A673 (cell line): ENCODE measurements around the gene EMP3. TPM values are rescaled to one million over a fixed set of nuclear protein-coding genes. Genes with fewer than 3 reads are reported as not detected.
"Not testable (repeated sequence)": the region's sequence is repeated elsewhere in the genome, so short reads cannot be mapped to it uniquely, and the experiment has no call there.

Experiments used
- BruUV-seq: library from RNA; stranded (reverse); fragments of 400-500 nt; replicated peaks from 2 replicates; lab custom pipeline; 2021; lab: Mats Ljungman, UMichigan
- CTCF ChIA-PET: fragments of 300-600 bp; sonication (Branson Sonifier 250); formaldehyde crosslinking; loops from one replicate; lab custom pipeline; 2022; ENCODE audit warnings: antibody characterized with exemption; lab: Charles Lee
- POLR2A ChIA-PET: fragments of 300-600 bp; sonication (Branson Sonifier 250); formaldehyde crosslinking; loops from one replicate; lab custom pipeline; 2022; ENCODE audit warnings: antibody characterized with exemption; ENCODE audit not compliant: low non-redundant PET; lab: Charles Lee
- DNase-seq: peaks from one replicate; pipeline ENCODE4 v3.0.0-alpha.2; 2015; ENCODE audit warnings: low spot score
- H3K27ac ChIP-seq: fragments of 200-600 bp; sonication (generic); 2 replicates; pipeline ENCODE4 v1.5.1; 2016; ENCODE audit warnings: mixed run types, low read depth, mild to moderate bottlenecking, mixed read lengths, antibody characterized with exemption, low read length; ENCODE audit not compliant: poor library complexity, severe bottlenecking
- H3K27me3 ChIP-seq: fragments of 200-600 bp; sonication (generic); replicated peaks from 2 replicates; pipeline ENCODE4 v1.6.1; 2017; ENCODE audit warnings: mixed run types, low read depth, mild to moderate bottlenecking, mixed read lengths, antibody characterized with exemption, low read length; ENCODE audit not compliant: insufficient read depth, poor library complexity
- H3K36me3 ChIP-seq: fragments of 200-600 bp; sonication (generic); 2 replicates; pipeline ENCODE4 v1.6.1; 2016; ENCODE audit warnings: mixed run types, mild to moderate bottlenecking, mixed read lengths, antibody characterized with exemption, low read length; ENCODE audit not compliant: insufficient read depth, poor library complexity, severe bottlenecking
- H3K4me1 ChIP-seq: fragments of 200-600 bp; sonication (generic); 2 replicates; pipeline ENCODE4 v1.6.1; 2017; ENCODE audit warnings: mixed run types, mild to moderate bottlenecking, mixed read lengths, antibody characterized with exemption, low read length; ENCODE audit not compliant: insufficient read depth, poor library complexity, severe bottlenecking
- H3K4me3 ChIP-seq: fragments of 200-600 bp; sonication (generic); 2 replicates; pipeline ENCODE4 v1.5.1; 2016; ENCODE audit warnings: low read depth, mixed run types, mild to moderate bottlenecking, mixed read lengths, low read length; ENCODE audit not compliant: poor library complexity, severe bottlenecking
- H3K9me3 ChIP-seq: fragments of 200-600 bp; sonication (generic); 2 replicates; pipeline ENCODE4 v1.6.1; 2016; ENCODE audit warnings: mixed run types, low read depth, mild to moderate bottlenecking, mixed read lengths, antibody characterized with exemption, low read length; ENCODE audit not compliant: poor library complexity, severe bottlenecking
- CTCF ChIP-seq: fragments of 300-800, 200-600 bp; sonication (generic); conservative IDR thresholded peaks from 2 replicates; pipeline ENCODE4 v1.5.1; 2017; ENCODE audit warnings: low read depth, mild to moderate bottlenecking, antibody characterized with exemption, low read length, moderate library complexity, mixed read lengths
- EZH2 ChIP-seq: fragments of 200-600 bp; sonication (generic); IDR thresholded peaks from 2 replicates; pipeline ENCODE4 v1.6.1; 2017; ENCODE audit warnings: borderline replicate concordance, low read depth, mild to moderate bottlenecking, mixed read lengths, antibody characterized with exemption, low read length; ENCODE audit not compliant: poor library complexity, severe bottlenecking
- intact Hi-C: fragments of 100-400 bp; cut with micrococcal nuclease; formaldehyde crosslinking; loops from one replicate; pipeline ENCODE4 v1.10.0; 2022; ENCODE audit not compliant: unreplicated experiment
- total RNA-seq: library from RNA; stranded (reverse); gene quantifications from 2 replicates; pipeline ENCODE4 v1.2.3, GENCODE V29; 2021

The EMP3 gene
- total RNA-seq, 1 experiment from 2014 or later = 187 TPM

- Histone ChIP-seq H3K4me1 (no peaks in the 10 kb centered on the region), H3K27ac (peak overlapping the region; percentile 71), H3K27me3 (no peaks in the 10 kb centered on the region), H3K36me3 (peaks cover 11% of the 10 kb centered on the region), H3K9me3 (peaks cover 10% of the 10 kb centered on the region), H3K4me3 (peak overlapping the region; percentile 69)
- TF ChIP-seq EZH2 (no peak), CTCF (peak; percentile 97)
- no TSS peak for BruUV-seq
- intact Hi-C loops = loop anchor here (1.0 kb wide), 2 partner anchors 20 to 24 kb away; no protein-coding TSS in a partner anchor
- peak; percentile 85 for DNase-seq
- CTCF ChIA-PET = interaction anchor here (0.5 to 1.9 kb wide), 3 partner anchors 14 to 19 kb away, joined by 3 to 5 read pairs (median 3); no protein-coding TSS in a partner anchor
- POLR2A ChIA-PET = no interaction called here
These were observed 34.4 kb upstream of the EMP3 start for GRCh38 chr19:48290771-48291488.

DNA sequence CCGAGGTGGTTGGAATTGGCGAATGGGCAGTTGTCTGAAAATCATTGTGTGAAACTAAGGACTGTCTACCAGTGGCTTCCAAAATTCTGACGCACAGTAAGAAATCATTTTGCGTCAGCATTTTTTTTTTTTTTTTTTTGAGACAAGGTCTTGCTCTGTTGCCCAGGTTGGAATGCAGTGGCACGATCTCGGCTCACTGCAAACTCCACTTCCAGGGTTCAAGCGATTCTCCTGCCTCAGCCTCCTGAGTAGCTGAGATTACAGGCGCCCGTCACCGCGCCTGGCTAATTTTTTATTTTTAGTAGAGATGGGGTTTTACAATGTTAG lies 33.9 kb upstream of the EMP3 start:
- DNase-seq, BruUV-seq, H3K27ac ChIP-seq, H3K27me3 ChIP-seq, POLR2A ChIA-PET, H3K36me3 ChIP-seq, H3K4me1 ChIP-seq, H3K9me3 ChIP-seq: not testable (repeated sequence)
- intact Hi-C loops = loop anchor here (1.0 kb wide), 2 partner anchors 20 to 24 kb away; no protein-coding TSS in a partner anchor
- CTCF ChIA-PET = interaction anchor here (0.5 kb wide), 1 partner anchor 19 kb away, joined by 3 read pairs; no protein-coding TSS in a partner anchor
- H3K4me3 ChIP-seq = peak overlapping the region; percentile 69

GRCh38 chr19:48292798-48293197 lies 32.6 kb upstream of the EMP3 start:
- Histone ChIP-seq H3K27me3 (no peaks in the 10 kb centered on the region), H3K9me3 (no peaks in the 10 kb centered on the region), H3K4me1 (no peaks in the 10 kb centered on the region), H3K27ac (no peak overlapping the region), H3K36me3 (no peaks in the 10 kb centered on the region), H3K4me3 (no peak overlapping the region)
- no peak for TF ChIP-seq EZH2
- no peak for TF ChIP-seq CTCF
- DNase-seq = peak; percentile 81
- POLR2A ChIA-PET = no interaction called here
- CTCF ChIA-PET = interaction anchor here (0.6 to 1.2 kb wide), 4 partner anchors 21 to 330 kb away, joined by 3 to 4 read pairs (median 4); no protein-coding TSS in a partner anchor
- BruUV-seq = no TSS peak
- intact Hi-C loops = no loop called here

GRCh38 chr19:48295458-48295857 lies 29.9 kb upstream of the EMP3 start:
- no peaks in the 10 kb centered on the region for H3K27me3 ChIP-seq
- H3K4me1 ChIP-seq = no peaks in the 10 kb centered on the region
- no peaks in the 10 kb centered on the region for H3K36me3 ChIP-seq
- H3K9me3 ChIP-seq = no peaks in the 10 kb centered on the region
- no peak for DNase-seq
- no TSS peak for BruUV-seq
- ChIA-PET CTCF (no interaction called here), POLR2A (no interaction called here)
- intact Hi-C loops = no loop called here
- no peak overlapping the region for H3K4me3 ChIP-seq
- H3K27ac ChIP-seq = no peak overlapping the region
- no peak for TF ChIP-seq CTCF
- TF ChIP-seq EZH2 = no peak
